ENCODE results near the gene KCNQ5.

Gene KCNQ5

GRCh38 chr6:72936766-72937559, 315.1 kb downstream of the KCNQ5 start:
- Histone ChIP-seq H3K9ac (ENCODE audit: low read depth in 1 of 2, low read length in 2 of 2) (no peak overlapping the region), H3K27ac (ENCODE audit: low read depth in 2 of 2, low read length in 2 of 2) (no peak overlapping the region), H3K4me3 (ENCODE audit: low read length in 2 of 2) (no peak overlapping the region), H3K27me3 (ENCODE audit: control insufficient read depth in 2 of 2, insufficient read depth in 2 of 2, low read length in 2 of 2) (no peaks in the 10 kb centered on the region), H3K4me1 (ENCODE audit: control insufficient read depth in 2 of 2, insufficient read depth in 2 of 2, low read length in 2 of 2) (no peaks in the 10 kb centered on the region), H3K9me3 (ENCODE audit: control insufficient read depth in 2 of 2, low read length in 2 of 2) (no peaks in the 10 kb centered on the region), H3K36me3 (ENCODE audit: control insufficient read depth in 2 of 2, insufficient read depth in 2 of 2, low read length in 2 of 2) (no peaks in the 10 kb centered on the region)

GRCh38 chr6:72938104-72938503, 316.2 kb downstream of the KCNQ5 start:
- Histone ChIP-seq H3K27me3 (ENCODE audit: control insufficient read depth in 2 of 2, insufficient read depth in 2 of 2, low read length in 2 of 2) (no peaks in the 10 kb centered on the region), H3K9me3 (ENCODE audit: control insufficient read depth in 2 of 2, low read length in 2 of 2) (no peaks in the 10 kb centered on the region), H3K4me3 (ENCODE audit: low read length in 2 of 2) (no peak overlapping the region), H3K9ac (ENCODE audit: low read depth in 1 of 2, low read length in 2 of 2) (no peak overlapping the region), H3K27ac (ENCODE audit: low read depth in 2 of 2, low read length in 2 of 2) (no peak overlapping the region), H3K4me1 (ENCODE audit: control insufficient read depth in 2 of 2, insufficient read depth in 2 of 2, low read length in 2 of 2) (no peaks in the 10 kb centered on the region), H3K36me3 (ENCODE audit: control insufficient read depth in 2 of 2, insufficient read depth in 2 of 2, low read length in 2 of 2) (no peaks in the 10 kb centered on the region)

GRCh38 chr6:72939004-72939403, 317.1 kb downstream of the KCNQ5 start:
- Histone ChIP-seq H3K27ac (ENCODE audit: low read depth in 2 of 2, low read length in 2 of 2) (no peak overlapping the region), H3K9me3 (ENCODE audit: control insufficient read depth in 2 of 2, low read length in 2 of 2) (no peaks in the 10 kb centered on the region)

GRCh38 chr6:72940265-72940664, 318.4 kb downstream of the KCNQ5 start:
- H3K27ac ChIP-seq (ENCODE audit: low read depth in 2 of 2, low read length in 2 of 2) = no peak overlapping the region
- no peaks in the 10 kb centered on the region for H3K27me3 ChIP-seq (ENCODE audit: control insufficient read depth in 2 of 2, insufficient read depth in 2 of 2, low read length in 2 of 2)
- H3K9ac ChIP-seq (ENCODE audit: low read depth in 1 of 2, low read length in 2 of 2) = no peak overlapping the region
- H3K4me3 ChIP-seq (ENCODE audit: low read length in 2 of 2) = no peak overlapping the region
- no peaks in the 10 kb centered on the region for H3K9me3 ChIP-seq (ENCODE audit: control insufficient read depth in 2 of 2, low read length in 2 of 2)
- no peaks in the 10 kb centered on the region for H3K4me1 ChIP-seq (ENCODE audit: control insufficient read depth in 2 of 2, insufficient read depth in 2 of 2, low read length in 2 of 2)
- H3K36me3 ChIP-seq (ENCODE audit: control insufficient read depth in 2 of 2, insufficient read depth in 2 of 2, low read length in 2 of 2) = no peaks in the 10 kb centered on the region

More at GRCh38 chr6:72939004-72939403, 317.1 kb downstream of the KCNQ5 start:
- Histone ChIP-seq H3K4me3 (ENCODE audit: low read length in 2 of 2) (no peak overlapping the region), H3K9ac (ENCODE audit: low read depth in 1 of 2, low read length in 2 of 2) (no peak overlapping the region), H3K27me3 (ENCODE audit: control insufficient read depth in 2 of 2, insufficient read depth in 2 of 2, low read length in 2 of 2) (no peaks in the 10 kb centered on the region), H3K36me3 (ENCODE audit: control insufficient read depth in 2 of 2, insufficient read depth in 2 of 2, low read length in 2 of 2) (no peaks in the 10 kb centered on the region), H3K4me1 (ENCODE audit: control insufficient read depth in 2 of 2, insufficient read depth in 2 of 2, low read length in 2 of 2) (no peaks in the 10 kb centered on the region)

GRCh38 chr6:72941263-72941662, 319.4 kb downstream of the KCNQ5 start:
- Histone ChIP-seq H3K27me3 (ENCODE audit: control insufficient read depth in 2 of 2, insufficient read depth in 2 of 2, low read length in 2 of 2) (no peaks in the 10 kb centered on the region), H3K9ac (ENCODE audit: low read depth in 1 of 2, low read length in 2 of 2) (no peak overlapping the region), H3K36me3 (ENCODE audit: control insufficient read depth in 2 of 2, insufficient read depth in 2 of 2, low read length in 2 of 2) (no peaks in the 10 kb centered on the region), H3K4me3 (ENCODE audit: low read length in 2 of 2) (no peak overlapping the region), H3K27ac (ENCODE audit: low read depth in 2 of 2, low read length in 2 of 2) (no peak overlapping the region), H3K9me3 (ENCODE audit: control insufficient read depth in 2 of 2, low read length in 2 of 2) (no peaks in the 10 kb centered on the region), H3K4me1 (ENCODE audit: control insufficient read depth in 2 of 2, insufficient read depth in 2 of 2, low read length in 2 of 2) (no peaks in the 10 kb centered on the region)

GRCh38 chr6:72941751-72942150, 319.9 kb downstream of the KCNQ5 start:
- Histone ChIP-seq H3K4me3 (ENCODE audit: low read length in 2 of 2) (no peak overlapping the region), H3K4me1 (ENCODE audit: control insufficient read depth in 2 of 2, insufficient read depth in 2 of 2, low read length in 2 of 2) (no peaks in the 10 kb centered on the region), H3K9me3 (ENCODE audit: control insufficient read depth in 2 of 2, low read length in 2 of 2) (no peaks in the 10 kb centered on the region), H3K36me3 (ENCODE audit: control insufficient read depth in 2 of 2, insufficient read depth in 2 of 2, low read length in 2 of 2) (no peaks in the 10 kb centered on the region), H3K27ac (ENCODE audit: low read depth in 2 of 2, low read length in 2 of 2) (no peak overlapping the region), H3K27me3 (ENCODE audit: control insufficient read depth in 2 of 2, insufficient read depth in 2 of 2, low read length in 2 of 2) (no peaks in the 10 kb centered on the region), H3K9ac (ENCODE audit: low read depth in 1 of 2, low read length in 2 of 2) (no peak overlapping the region)

GRCh38 chr6:72943699-72944098, 321.8 kb downstream of the KCNQ5 start:
- Histone ChIP-seq H3K9ac (ENCODE audit: low read depth in 1 of 2, low read length in 2 of 2) (no peak overlapping the region), H3K27ac (ENCODE audit: low read depth in 2 of 2, low read length in 2 of 2) (no peak overlapping the region), H3K4me1 (ENCODE audit: control insufficient read depth in 2 of 2, insufficient read depth in 2 of 2, low read length in 2 of 2) (no peaks in the 10 kb centered on the region), H3K4me3 (ENCODE audit: low read length in 2 of 2) (no peak overlapping the region), H3K9me3 (ENCODE audit: control insufficient read depth in 2 of 2, low read length in 2 of 2) (no peaks in the 10 kb centered on the region), H3K27me3 (ENCODE audit: control insufficient read depth in 2 of 2, insufficient read depth in 2 of 2, low read length in 2 of 2) (no peaks in the 10 kb centered on the region), H3K36me3 (ENCODE audit: control insufficient read depth in 2 of 2, insufficient read depth in 2 of 2, low read length in 2 of 2) (no peaks in the 10 kb centered on the region)

GRCh38 chr6:72944660-72945059, 322.8 kb downstream of the KCNQ5 start:
- Histone ChIP-seq H3K27me3 (ENCODE audit: control insufficient read depth in 2 of 2, insufficient read depth in 2 of 2, low read length in 2 of 2) (no peaks in the 10 kb centered on the region), H3K27ac (ENCODE audit: low read depth in 2 of 2, low read length in 2 of 2) (no peak overlapping the region), H3K9me3 (ENCODE audit: control insufficient read depth in 2 of 2, low read length in 2 of 2) (no peaks in the 10 kb centered on the region), H3K4me3 (ENCODE audit: low read length in 2 of 2) (no peak overlapping the region), H3K9ac (ENCODE audit: low read depth in 1 of 2, low read length in 2 of 2) (no peak overlapping the region), H3K4me1 (ENCODE audit: control insufficient read depth in 2 of 2, insufficient read depth in 2 of 2, low read length in 2 of 2) (no peaks in the 10 kb centered on the region), H3K36me3 (ENCODE audit: control insufficient read depth in 2 of 2, insufficient read depth in 2 of 2, low read length in 2 of 2) (no peaks in the 10 kb centered on the region)

- no peak overlapping the region for H3K27ac ChIP-seq (ENCODE audit: low read depth in 2 of 2, low read length in 2 of 2)
- no peaks in the 10 kb centered on the region for H3K4me1 ChIP-seq (ENCODE audit: control insufficient read depth in 2 of 2, insufficient read depth in 2 of 2, low read length in 2 of 2)
- H3K9ac ChIP-seq (ENCODE audit: low read depth in 1 of 2, low read length in 2 of 2) = no peak overlapping the region
- no peaks in the 10 kb centered on the region for H3K36me3 ChIP-seq (ENCODE audit: control insufficient read depth in 2 of 2, insufficient read depth in 2 of 2, low read length in 2 of 2)
- no peak overlapping the region for H3K4me3 ChIP-seq (ENCODE audit: low read length in 2 of 2)
- no peaks in the 10 kb centered on the region for H3K9me3 ChIP-seq (ENCODE audit: control insufficient read depth in 2 of 2, low read length in 2 of 2)
- H3K27me3 ChIP-seq (ENCODE audit: control insufficient read depth in 2 of 2, insufficient read depth in 2 of 2, low read length in 2 of 2) = no peaks in the 10 kb centered on the region
Observed at GRCh38 chr6:72946774-72947173, 324.9 kb downstream of the KCNQ5 start.

- H3K4me1 ChIP-seq (ENCODE audit: control insufficient read depth in 2 of 2, insufficient read depth in 2 of 2, low read length in 2 of 2) = no peaks in the 10 kb centered on the region
- H3K36me3 ChIP-seq (ENCODE audit: control insufficient read depth in 2 of 2, insufficient read depth in 2 of 2, low read length in 2 of 2) = no peaks in the 10 kb centered on the region
- H3K9me3 ChIP-seq (ENCODE audit: control insufficient read depth in 2 of 2, low read length in 2 of 2) = no peaks in the 10 kb centered on the region
- no peak overlapping the region for H3K9ac ChIP-seq (ENCODE audit: low read depth in 1 of 2, low read length in 2 of 2)
- no peak overlapping the region for H3K4me3 ChIP-seq (ENCODE audit: low read length in 2 of 2)
- H3K27me3 ChIP-seq (ENCODE audit: control insufficient read depth in 2 of 2, insufficient read depth in 2 of 2, low read length in 2 of 2) = no peaks in the 10 kb centered on the region
- H3K27ac ChIP-seq (ENCODE audit: low read depth in 2 of 2, low read length in 2 of 2) = no peak overlapping the region
Observed at GRCh38 chr6:72947534-72947933, 325.7 kb downstream of the KCNQ5 start.
